ENCODE measurements around the gene EIF3B.

EIF3B gene

DNA sequence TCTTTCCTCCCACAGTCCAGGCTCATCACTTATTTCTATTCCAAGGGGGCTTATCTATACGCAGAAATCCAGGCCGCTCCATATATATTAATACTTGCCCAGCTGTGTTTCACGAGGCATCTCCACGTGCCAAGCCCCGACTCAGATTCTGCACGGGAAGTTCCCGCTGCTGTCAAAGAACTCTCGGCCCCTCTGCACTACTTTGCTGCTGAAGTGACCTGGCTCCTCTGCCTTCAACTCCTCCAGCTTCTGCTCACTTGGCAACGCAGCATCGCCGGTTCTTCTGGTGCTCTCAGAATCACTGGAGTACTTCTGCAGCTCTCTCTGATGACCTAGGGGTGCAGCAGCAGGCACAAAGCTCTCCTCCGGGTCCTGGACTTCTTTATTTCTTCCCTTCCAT is 39.1 kb downstream of the EIF3B start:
- peak overlapping the region in 3 of 11 experiments; percentile 0 to 32 (median 21); a peak in 6 of 22 replicates for H3K9ac ChIP-seq
- H3K36me3 ChIP-seq = 0 out of 22 replicates have a peak, but pooled peaks cover 0 to 4% (median 0%) of the 10 kb centered on the region in 11 experiments
- 0 out of 22 replicates have a peak, but pooled peaks cover 0 to 3% (median 0%) of the 10 kb centered on the region in 11 experiments for H4K20me1 ChIP-seq
- H3K27ac ChIP-seq = peak overlapping the region in 8 of 11 experiments; percentile 45 to 67 (median 54); a peak in 13 of 22 replicates
- H3K4me2 ChIP-seq = peak overlapping the region; percentile 50 to 79 (median 69)
- no peak overlapping the region for H3K4me3 ChIP-seq
- no peak for TF ChIP-seq Cebpa-rat (IDR thresholded peaks at IDR 0.05)
- peaks cover 55 to 94% (median 79%) of the 10 kb centered on the region in 10 experiments for H3K4me1 ChIP-seq
- peaks cover 0 to 12% (median 5%) of the 10 kb centered on the region in 11 experiments; a peak in 8 of 22 replicates for H3K9me3 ChIP-seq (replicated peaks in 1 of 11)
- H3K27me3 ChIP-seq = 0 out of 22 replicates have a peak, but pooled peaks cover 0 to under 1% (median 0%) of the 10 kb centered on the region in 11 experiments

DNA sequence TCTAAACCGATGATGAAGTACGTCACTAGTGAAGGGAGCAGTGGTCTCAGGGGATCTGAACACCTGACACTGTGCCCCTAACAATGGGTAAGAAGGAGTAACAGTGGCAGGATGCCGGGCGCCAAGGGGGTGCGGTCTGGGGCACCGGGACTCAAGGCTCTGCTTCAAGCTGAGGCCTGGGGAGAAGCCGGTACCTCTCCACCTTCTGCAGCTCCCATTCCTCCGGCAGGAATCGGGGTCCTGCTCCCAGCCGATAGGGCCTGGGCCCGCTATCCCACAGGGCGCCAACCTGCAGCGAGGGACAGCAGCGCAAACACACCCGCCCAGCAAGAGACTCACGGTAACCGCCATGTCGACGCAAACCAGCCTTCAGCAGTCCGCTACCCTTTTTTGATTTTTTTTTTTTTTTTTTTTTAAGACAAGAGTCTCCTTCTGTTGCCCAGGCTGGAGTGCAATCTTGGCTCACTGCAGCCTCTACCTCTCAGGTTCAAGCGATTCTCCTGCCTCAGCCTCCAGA is 40.0 kb downstream of the EIF3B start:
- H3K27ac ChIP-seq = peak overlapping the region in 8 of 11 experiments; percentile 18 to 56 (median 41); a peak in 13 of 22 replicates
- no peaks in the 10 kb centered on the region for H4K20me1 ChIP-seq
- H3K4me1 ChIP-seq = peaks cover 56 to 94% (median 85%) of the 10 kb centered on the region in 10 experiments
- H3K9me3 ChIP-seq (replicated peaks in 1 of 11) = peaks cover 0 to 12% (median 5%) of the 10 kb centered on the region in 11 experiments; a peak in 8 of 22 replicates
- peak overlapping the region; percentile 23 to 79 (median 69); a peak in 20 of 22 replicates for H3K4me2 ChIP-seq
- H3K4me3 ChIP-seq = no peak overlapping the region
- 0 out of 22 replicates have a peak, but pooled peaks cover 0 to 4% (median 0%) of the 10 kb centered on the region in 11 experiments for H3K36me3 ChIP-seq
- H3K9ac ChIP-seq = peak overlapping the region in 5 of 11 experiments; percentile 19 to 52 (median 34); a peak in 3 of 22 replicates
- no peaks in the 10 kb centered on the region for H3K27me3 ChIP-seq
- no peak for TF ChIP-seq Cebpa-rat (IDR thresholded peaks at IDR 0.05)

DNA sequence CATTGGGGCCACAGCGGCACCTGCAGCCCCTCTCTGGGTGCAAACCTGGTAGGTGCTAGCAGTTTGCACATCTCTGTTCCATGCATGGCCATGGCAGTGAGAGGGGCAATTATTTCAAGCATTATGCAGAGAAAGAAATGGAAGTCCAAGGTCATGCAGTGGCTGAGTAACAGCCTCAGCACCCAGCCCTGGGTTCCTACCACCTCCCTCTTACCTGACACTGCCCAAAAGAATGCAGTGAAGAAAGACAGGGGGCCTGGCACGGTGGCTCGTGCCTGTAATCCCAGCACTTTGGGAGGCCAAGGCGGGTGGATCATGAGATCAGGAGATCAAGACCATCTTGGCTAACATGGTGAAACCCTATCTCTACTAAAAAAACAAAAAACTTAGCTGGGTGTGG is 43.9 kb downstream of the EIF3B start:
- Histone ChIP-seq H3K36me3 (no peaks in the 10 kb centered on the region), H3K9ac (peak overlapping the region in 8 of 11 experiments; percentile 76 to 97 (median 81); a peak in 13 of 22 replicates), H3K4me2 (peak overlapping the region; percentile 62 to 89 (median 78); a peak in 21 of 22 replicates), H3K27me3 (no peaks in the 10 kb centered on the region), H3K4me3 (no peak overlapping the region), H3K4me1 (peaks cover 59 to 91% (median 84%) of the 10 kb centered on the region in 10 experiments), H4K20me1 (peaks cover 0 to under 1% (median 0%) of the 10 kb centered on the region in 11 experiments; a peak in 1 of 22 replicates), H3K27ac (peak overlapping the region in 9 of 11 experiments; percentile 82 to 97 (median 92); a peak in 17 of 22 replicates), H3K9me3 (replicated peaks in 1 of 11) (peaks cover 0 to 12% (median 5%) of the 10 kb centered on the region in 11 experiments; a peak in 8 of 22 replicates)
- no peak for TF ChIP-seq Cebpa-rat (IDR thresholded peaks at IDR 0.05)

DNA sequence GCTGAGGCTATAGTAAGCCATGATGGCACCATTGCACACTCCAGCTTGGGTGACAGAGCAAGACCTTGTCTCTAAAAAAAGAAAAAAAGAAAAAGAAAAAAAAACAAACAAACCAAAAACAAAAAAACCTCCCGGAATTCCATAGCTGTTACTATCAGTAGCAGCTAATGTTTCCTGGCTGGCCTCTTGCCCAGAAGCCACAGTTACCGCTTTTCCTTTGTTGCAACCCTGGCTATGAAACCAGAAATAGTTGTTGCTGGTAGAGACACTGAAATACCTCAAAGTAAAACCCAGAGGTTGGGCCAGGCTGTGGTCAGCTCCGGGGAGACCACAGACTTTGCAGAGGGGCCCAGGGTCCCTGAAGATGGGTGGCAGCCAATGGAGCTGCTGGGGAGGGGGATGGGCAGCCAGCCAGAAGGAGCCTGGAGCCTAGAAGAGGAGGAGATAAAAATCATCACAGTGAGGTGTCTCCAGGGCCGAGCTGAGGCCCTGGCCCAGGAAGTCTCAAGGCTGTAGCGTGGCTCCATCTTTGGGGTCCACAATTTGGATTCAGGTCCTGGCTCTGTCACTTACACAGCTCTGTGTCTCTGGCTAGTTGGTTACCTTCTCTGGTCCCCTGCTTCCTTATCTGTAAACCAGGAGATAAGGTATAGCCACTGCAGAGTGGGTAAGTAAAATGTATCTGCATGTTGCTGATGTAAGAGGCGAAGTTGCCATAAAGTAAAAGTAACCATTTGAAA is 45.4 kb downstream of the EIF3B start:
- Histone ChIP-seq H3K9ac (peak overlapping the region; percentile 1 to 97 (median 81); a peak in 21 of 22 replicates), H3K27ac (peak overlapping the region; percentile 8 to 97 (median 92); a peak in 21 of 22 replicates), H3K27me3 (no peaks in the 10 kb centered on the region; a peak in 1 of 22 replicates), H3K4me2 (peak overlapping the region; percentile 62 to 89 (median 78)), H3K4me1 (peaks cover 56 to 87% (median 79%) of the 10 kb centered on the region in 10 experiments), H4K20me1 (peaks cover 0 to 16% (median 10%) of the 10 kb centered on the region in 11 experiments; a peak in 12 of 22 replicates), H3K9me3 (replicated peaks in 1 of 11) (peaks cover 0 to 12% (median 5%) of the 10 kb centered on the region in 11 experiments; a peak in 8 of 22 replicates), H3K4me3 (peak overlapping the region in 5 of 10 experiments; percentile 10 to 40 (median 27); a peak in 6 of 20 replicates), H3K36me3 (no peaks in the 10 kb centered on the region)
- TF ChIP-seq Cebpa-rat (IDR thresholded peaks at IDR 0.05) = peak in 9 of 11 experiments; percentile 94 to 100 (median 99); a peak in 18 of 22 replicates

DNA sequence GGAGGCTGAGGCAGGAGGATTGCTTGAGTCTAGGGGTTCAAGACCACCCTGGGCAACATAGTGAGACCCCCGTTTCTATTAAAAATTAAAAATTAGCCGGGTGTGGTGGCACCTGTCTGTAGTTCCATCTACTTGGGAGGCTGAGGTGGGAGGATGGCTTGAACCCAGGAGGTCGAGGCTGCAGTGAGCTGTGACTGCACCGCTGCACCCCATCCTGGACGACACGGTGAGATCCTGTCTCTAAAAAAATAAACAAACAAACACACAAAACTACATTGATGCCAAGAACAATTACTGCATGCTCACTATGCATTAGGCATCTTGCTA is 48.0 kb downstream of the EIF3B start:
- peaks cover 78 to 90% (median 85%) of the 10 kb centered on the region in 10 experiments for H3K4me1 ChIP-seq
- peak overlapping the region in 10 of 11 experiments; percentile 62 to 97 (median 95); a peak in 20 of 22 replicates for H3K9ac ChIP-seq
- H3K36me3 ChIP-seq = no peaks in the 10 kb centered on the region
- peak overlapping the region in 10 of 11 experiments; percentile 32 to 97 (median 92); a peak in 18 of 22 replicates for H3K27ac ChIP-seq
- peak overlapping the region; percentile 62 to 89 (median 78) for H3K4me2 ChIP-seq
- TF ChIP-seq Cebpa-rat (IDR thresholded peaks at IDR 0.05) = no peak
- H3K4me3 ChIP-seq = peak overlapping the region; percentile 77 to 97 (median 96)
- no peaks in the 10 kb centered on the region for H3K9me3 ChIP-seq (replicated peaks in 1 of 11)
- no peaks in the 10 kb centered on the region; a peak in 1 of 22 replicates for H3K27me3 ChIP-seq
- H4K20me1 ChIP-seq = peaks cover 0 to 30% (median 20%) of the 10 kb centered on the region in 11 experiments; a peak in 16 of 22 replicates

DNA sequence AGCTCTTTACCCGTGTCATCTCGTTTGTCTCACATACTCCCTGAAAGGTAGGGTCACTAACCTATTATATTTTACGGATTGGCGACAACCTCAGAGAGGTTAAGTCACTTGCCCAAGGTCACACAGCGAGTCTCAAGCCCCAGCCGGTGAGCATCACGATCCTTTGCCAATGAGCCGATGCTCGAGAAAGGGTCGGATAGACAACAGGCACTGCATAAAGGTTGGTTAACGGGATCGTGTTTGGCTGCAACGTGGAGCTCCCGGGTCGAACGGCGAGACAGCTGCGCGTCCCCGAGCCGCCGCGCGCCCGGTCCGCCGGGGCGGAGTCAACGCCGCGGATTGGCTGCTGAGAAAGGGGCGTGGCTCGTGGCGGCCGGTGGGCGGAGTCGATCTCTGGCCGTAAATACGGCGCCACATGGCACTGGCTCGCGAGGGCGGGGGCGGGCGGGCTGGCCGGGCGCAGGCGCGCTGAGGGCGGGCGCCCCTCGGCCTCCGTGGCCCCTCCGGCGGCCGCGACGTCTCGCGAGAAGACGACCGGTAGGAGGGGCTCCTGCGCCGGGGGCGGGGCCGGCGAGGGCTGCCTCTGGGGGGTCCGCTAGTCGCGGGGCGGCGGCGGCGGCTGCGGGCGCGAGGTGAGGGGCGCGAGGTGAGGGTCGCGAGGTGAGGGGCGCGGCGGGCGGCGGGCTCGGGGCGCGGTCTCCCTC is 48.5 kb downstream of the EIF3B start, which contains the start of gene CHST12:
TSS of gene CHST12 (plus strand) at position 598 of the 704 bp plus-strand sequence. CDS start 29,029 bp downstream, outside the sequence.
- peaks cover 0 to 35% (median 22%) of the 10 kb centered on the region in 11 experiments; a peak in 16 of 22 replicates for H4K20me1 ChIP-seq
- 0 out of 22 replicates have a peak, but pooled peaks cover 0 to 3% (median 0%) of the 10 kb centered on the region in 11 experiments for H3K36me3 ChIP-seq
- no peak for TF ChIP-seq Cebpa-rat (IDR thresholded peaks at IDR 0.05)
- H3K4me3 ChIP-seq = peak within 1 kb of the TSS; percentile 77 to 97 (median 96)
- peaks cover 82 to 90% (median 85%) of the 10 kb centered on the region in 10 experiments for H3K4me1 ChIP-seq
- H3K27ac ChIP-seq = peak within 1 kb of the TSS; percentile 77 to 97 (median 94)
- peak within 1 kb of the TSS; percentile 91 to 100 (median 99) for H3K4me2 ChIP-seq
- H3K9ac ChIP-seq = peak within 1 kb of the TSS; percentile 90 to 97 (median 95)
- no peaks in the 10 kb centered on the region for H3K9me3 ChIP-seq (replicated peaks in 1 of 11)
- no peaks in the 10 kb centered on the region; a peak in 1 of 22 replicates for H3K27me3 ChIP-seq

DNA sequence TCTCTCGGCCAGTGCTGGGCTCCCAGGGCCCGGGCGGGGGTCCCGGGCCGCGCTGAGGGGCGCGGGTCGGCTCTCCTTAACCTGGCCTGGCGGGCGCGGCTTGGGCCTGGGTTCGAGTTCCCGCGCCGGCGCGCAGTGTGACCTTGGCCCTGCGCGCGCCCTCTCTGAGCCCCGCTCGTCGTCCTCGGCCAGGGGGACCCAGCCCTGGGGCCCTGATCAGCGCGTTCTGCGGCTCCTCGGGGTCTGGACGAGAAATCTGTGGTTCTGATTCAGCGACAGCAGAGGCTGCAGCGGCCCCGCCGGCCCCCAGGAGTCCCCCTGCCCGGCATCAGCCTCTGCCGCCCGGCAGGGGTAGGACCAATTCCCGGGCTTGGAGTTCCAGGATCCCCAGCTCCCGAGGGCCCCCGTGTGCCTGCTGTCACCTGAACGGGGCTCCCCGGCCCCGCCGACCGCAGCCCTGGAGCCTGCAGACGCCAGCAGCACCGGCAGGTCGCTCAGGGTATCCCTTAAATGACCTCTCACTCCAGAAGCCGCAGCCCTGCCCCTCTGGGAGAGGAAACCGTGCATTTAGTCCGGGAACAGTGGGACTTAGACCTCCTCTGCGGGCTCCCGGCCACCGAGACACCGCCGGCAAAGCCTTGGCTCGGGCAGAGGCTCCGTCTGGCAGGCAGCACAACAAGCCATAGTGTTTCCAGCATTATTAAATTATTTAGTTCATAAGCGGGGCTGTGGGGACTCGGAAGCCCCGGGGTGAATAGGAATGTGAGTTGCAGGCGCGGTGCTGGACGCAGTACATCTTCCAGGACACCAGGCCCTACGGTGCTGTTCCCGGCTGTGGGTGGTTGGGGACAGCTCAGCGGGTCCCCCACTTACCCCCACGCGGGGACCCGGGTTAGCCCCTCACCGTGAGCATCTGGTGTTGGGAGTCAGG is 49.4 kb downstream of the EIF3B start:
- H3K27me3 ChIP-seq = no peaks in the 10 kb centered on the region; a peak in 1 of 22 replicates
- no peaks in the 10 kb centered on the region for H3K9me3 ChIP-seq (replicated peaks in 1 of 11)
- peak overlapping the region; percentile 77 to 97 (median 96) for H3K4me3 ChIP-seq
- peak overlapping the region; percentile 91 to 100 (median 99) for H3K4me2 ChIP-seq
- peak overlapping the region; percentile 77 to 95 (median 90) for H3K27ac ChIP-seq
- H4K20me1 ChIP-seq = peaks cover 0 to 43% (median 23%) of the 10 kb centered on the region in 11 experiments; a peak in 16 of 22 replicates
- TF ChIP-seq Cebpa-rat (IDR thresholded peaks at IDR 0.05) = no peak
- H3K9ac ChIP-seq = peak overlapping the region; percentile 90 to 97 (median 95)
- peaks cover 0 to 11% (median 0%) of the 10 kb centered on the region in 11 experiments; a peak in 2 of 22 replicates for H3K36me3 ChIP-seq
- H3K4me1 ChIP-seq = peaks cover 82 to 90% (median 85%) of the 10 kb centered on the region in 10 experiments

Data from BLaER1 treated with 17β-estradiol and CSF1 and Interleukin-3, amounts not matched to agents 10 nM and 100 nM (cell line).